CD4-positive, alpha-beta T cell treated with Interferon gamma for 1 hour (primary cell): ENCODE measurements around the gene CD68.

Experiments used
- DNase-seq: peaks from one replicate; pipeline ENCODE4 v3.0.0-alpha.2; 2020

The CD68 gene

GRCh38 chr17:7559320-7560171 lies 19.9 kb upstream of the CD68 start:
- DNase-seq = no peak

DNA sequence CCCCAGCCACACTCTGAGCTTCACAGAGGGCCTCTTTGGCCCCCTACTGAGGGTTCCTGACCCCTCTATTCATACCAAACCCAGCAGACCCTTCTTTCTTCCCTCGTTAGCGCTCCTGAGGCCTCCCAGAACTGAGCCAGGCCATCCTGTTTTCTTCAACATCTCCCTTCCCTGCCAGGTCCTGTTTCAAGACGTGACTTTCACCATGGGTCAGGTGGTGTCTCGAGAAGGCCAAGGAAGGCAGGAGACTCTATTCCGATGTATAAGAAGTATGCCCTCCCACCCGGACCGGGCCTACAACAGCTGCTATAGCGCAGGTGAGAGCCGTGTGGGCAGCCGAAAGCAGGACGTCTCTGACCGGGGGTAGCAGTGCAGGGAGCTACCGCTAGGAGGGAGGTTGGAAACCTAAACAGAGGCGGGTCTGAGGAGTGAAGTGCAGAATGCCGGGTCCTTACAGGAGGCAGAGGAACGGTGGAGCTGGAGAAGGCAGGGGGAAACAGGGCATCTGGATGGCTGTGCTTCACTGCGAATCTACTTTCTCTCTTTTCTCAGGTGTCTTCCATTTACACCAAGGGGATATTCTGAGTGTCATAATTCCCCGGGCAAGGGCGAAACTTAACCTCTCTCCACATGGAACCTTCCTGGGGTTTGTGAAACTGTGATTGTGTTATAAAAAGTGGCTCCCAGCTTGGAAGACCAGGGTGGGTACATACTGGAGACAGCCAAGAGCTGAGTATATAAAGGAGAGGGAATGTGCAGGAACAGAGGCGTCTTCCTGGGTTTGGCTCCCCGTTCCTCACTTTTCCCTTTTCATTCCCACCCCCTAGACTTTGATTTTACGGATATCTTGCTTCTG lies 19.0 kb upstream of the CD68 start:
- peak; percentile 61 for DNase-seq

DNA sequence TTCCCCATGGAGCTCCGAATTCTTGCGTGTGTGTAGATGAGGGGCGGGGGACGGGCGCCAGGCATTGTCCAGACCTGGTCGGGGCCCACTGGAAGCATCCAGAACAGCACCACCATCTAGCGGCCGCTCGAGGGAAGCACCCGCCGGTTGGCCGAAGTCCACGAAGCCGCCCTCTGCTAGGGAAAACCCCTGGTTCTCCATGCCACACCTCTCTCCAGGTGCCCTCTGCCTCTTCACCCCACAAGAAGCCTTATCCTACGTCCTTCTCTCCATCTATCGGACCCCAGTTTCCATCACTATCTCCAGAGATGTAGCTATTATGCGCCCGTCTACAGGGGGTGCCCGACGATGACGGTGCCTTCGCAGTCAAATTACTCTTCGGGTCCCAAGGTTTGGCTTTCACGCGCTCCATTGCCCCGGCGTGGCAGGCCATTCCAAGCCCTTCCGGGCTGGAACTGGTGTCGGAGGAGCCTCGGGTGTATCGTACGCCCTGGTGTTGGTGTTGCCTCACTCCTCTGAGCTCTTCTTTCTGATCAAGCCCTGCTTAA lies 18.3 kb upstream of the CD68 start:
- DNase-seq = peak; percentile 84

DNA sequence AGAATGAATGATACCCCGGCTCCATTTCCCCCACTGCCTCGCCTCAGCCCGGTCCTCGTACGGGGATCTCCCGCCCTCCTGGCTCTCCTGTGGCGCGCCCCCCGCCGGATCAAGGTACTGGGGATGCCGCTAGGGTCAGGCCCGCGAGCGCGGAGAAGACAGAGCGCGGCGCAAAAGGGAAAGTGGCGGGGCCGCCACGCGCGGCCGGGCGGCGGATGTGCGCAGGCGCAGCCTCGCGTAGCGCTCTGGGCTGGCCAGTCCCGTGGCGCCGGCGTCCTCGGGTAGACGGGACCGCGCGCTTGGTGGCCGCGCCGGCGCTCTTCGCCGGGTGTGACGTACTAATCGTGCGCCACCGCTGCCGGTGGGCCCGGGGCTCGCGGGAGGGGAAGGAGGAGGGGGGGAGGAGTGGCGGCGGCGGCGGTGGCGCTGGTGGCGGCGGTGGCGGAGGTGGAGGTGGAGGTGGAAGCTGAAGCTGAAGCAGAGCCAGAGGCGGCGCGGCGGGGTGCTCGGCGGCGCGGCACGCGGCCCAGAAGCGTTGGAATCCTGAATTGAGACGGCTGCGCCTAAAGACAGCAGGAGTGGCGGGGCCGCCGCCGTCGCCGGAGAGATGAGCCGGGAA lies 17.7 kb upstream of the CD68 start, which contains the start of gene SENP3:
TSS of gene SENP3 (plus strand) at position 331 of the 619 bp plus-strand sequence. CDS start 1,158 bp downstream, outside the sequence.
- peak; percentile 93 for DNase-seq

DNA sequence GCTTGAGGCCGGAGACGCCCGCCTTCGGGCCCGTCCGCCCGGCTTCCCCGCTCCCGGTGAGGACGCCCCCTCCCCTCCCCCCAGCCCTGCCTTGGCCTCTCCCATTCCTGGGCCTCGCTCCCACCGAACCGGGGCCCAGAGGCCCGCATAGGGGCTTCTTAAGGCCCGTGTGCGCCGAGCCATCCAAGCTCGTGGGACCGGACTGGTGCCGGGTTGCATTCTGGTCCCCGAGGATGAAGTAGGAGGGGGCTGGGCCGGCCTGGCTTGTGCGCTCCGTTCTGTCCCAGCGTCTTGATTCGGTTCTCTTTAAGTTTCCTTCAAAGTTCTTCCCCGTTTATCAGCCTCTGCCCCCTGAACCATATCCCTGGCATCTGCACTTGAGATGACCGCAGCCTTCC lies 17.2 kb upstream of the CD68 start:
- no peak for DNase-seq

DNA sequence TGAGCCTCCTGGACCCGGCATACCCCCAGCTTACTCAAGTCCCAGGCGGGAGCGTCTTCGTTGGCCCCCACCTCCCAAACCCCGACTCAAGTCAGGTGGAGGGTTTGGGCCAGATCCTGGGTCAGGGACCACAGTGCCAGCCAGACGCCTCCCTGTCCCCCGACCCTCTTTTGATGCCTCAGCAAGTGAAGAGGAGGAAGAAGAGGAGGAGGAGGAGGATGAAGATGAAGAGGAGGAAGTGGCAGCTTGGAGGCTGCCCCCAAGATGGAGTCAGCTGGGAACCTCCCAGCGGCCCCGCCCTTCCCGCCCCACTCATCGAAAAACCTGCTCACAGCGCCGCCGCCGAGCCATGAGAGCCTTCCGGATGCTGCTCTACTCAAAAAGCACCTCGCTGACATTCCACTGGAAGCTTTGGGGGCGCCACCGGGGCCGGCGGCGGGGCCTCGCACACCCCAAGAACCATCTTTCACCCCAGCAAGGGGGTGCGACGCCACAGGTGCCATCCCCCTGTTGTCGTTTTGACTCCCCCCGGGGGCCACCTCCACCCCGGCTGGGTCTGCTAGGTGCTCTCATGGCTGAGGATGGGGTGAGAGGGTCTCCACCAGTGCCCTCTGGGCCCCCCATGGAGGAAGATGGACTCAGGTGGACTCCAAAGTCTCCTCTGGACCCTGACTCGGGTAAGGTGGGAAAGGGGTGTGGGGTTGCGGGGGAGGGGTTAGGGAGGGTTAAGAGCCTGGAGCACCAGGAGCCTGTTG lies 16.1 kb upstream of the CD68 start:
- no peak for DNase-seq

DNA sequence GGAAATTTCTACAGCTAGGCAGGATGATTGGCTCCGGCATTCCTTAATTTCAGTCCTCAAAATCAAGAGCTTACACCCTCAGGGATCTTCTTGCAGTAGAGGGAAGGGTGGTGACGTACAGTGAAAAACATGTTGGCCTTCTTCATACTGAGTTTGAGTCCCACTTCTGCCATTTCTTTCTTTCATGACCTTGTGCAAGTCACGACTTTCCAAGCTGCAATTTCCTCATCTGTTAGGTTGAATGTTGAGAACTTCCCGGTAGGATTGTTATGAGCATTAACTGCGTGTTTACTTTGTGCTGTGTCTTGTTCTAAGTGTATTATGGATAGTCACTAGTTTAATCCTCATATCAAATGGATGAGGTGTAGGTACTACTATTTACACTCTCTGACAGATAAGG lies 9.9 kb upstream of the CD68 start:
- no peak for DNase-seq

DNA sequence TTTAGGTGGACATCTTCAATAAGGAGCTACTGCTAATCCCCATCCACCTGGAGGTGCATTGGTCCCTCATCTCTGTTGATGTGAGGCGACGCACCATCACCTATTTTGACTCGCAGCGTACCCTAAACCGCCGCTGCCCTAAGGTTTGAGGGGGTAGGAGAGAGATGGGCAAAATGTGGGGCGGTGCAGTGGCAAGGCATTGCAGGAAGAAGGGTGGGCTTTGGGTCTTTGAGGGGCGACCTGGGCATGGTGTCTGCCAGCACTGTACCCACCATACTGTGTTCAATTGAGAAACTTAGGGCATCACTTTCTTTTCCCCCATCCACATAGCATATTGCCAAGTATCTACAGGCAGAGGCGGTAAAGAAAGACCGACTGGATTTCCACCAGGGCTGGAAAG lies 9.1 kb upstream of the CD68 start:
- DNase-seq = no peak

DNA sequence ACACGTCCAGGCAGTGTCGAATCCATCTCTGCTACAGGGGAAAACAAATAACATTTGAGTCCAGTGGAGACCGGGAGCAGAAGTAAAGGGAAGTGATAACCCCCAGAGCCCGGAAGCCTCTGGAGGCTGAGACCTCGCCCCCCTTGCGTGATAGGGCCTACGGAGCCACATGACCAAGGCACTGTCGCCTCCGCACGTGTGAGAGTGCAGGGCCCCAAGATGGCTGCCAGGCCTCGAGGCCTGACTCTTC lies 7.2 kb upstream of the CD68 start:
- DNase-seq = no peak

DNA sequence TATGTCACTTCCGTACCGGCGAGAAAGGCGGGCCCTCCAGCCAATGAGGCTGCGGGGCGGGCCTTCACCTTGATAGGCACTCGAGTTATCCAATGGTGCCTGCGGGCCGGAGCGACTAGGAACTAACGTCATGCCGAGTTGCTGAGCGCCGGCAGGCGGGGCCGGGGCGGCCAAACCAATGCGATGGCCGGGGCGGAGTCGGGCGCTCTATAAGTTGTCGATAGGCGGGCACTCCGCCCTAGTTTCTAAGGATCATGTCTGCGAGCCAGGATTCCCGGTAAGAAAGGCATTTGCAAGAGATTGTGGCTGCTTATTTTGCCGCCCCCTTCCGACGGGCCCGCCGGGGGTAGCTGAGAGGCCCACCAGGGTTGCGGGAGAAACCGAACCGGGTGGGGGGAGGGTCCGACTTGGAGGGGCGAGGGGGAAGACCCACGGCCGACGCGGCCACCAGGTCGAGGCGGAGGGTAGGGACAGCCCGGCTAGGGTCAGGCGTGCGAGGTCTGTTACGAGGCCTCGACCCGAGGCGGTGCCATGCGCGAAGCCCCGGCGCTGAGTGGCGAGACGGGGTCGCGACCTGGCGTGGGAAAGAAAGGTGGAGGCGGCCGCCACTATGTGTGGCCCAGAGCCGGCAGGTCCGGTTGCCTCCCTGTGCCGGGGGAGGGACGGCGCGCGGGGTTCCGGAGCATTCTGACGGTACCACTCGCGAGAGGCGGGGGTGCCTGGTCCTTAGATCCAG lies 6.7 kb upstream of the CD68 start:
- peak; percentile 100 for DNase-seq

DNA sequence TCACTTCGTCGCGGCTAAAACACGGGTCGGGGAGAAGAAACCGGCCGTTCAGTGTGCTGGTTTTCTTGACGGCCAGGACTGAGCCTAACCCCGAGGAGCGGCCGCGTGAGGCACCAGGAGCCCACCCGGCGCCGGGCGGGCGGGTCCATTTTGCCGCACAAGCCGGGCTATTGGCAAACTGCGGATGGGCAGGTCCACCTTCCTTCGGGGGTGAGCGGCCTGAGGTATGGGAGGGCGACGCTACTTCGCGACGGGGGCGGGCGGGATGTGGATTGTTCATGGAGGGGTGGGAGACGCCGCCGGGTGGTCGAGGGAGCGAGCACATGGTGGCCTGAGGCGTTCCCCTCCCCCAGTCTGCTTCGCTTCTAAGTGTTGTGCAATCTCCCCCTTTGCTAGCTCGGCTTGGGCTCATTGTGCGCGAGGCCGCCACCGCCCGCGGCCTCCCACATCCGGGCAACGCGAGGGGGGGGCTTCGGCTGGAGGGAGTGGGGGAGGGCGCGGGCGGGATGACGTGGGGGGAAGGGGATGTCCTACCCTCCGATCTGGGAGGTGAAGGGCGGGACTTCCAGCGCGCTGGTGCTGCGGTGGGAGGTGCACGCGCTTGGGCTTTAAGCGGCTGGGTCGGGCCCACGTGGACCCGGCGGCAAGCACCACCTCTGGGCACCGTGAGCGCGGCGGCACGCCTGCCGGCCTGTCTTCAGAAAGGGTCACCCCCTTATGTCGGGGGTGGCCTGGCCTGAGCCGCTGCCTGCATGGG lies 5.9 kb upstream of the CD68 start:
- peak; percentile 94 for DNase-seq

GRCh38 chr17:7574176-7574953 lies 5.1 kb upstream of the CD68 start:
- DNase-seq = no peak

GRCh38 chr17:7575481-7575883 lies 4.0 kb upstream of the CD68 start:
- no peak for DNase-seq

GRCh38 chr17:7575959-7576358 lies 3.5 kb upstream of the CD68 start:
- no peak for DNase-seq

GRCh38 chr17:7576432-7576937 lies 3.0 kb upstream of the CD68 start:
- no peak for DNase-seq

GRCh38 chr17:7577327-7578199 lies 1.9 kb upstream of the CD68 start:
- DNase-seq = no peak

DNA sequence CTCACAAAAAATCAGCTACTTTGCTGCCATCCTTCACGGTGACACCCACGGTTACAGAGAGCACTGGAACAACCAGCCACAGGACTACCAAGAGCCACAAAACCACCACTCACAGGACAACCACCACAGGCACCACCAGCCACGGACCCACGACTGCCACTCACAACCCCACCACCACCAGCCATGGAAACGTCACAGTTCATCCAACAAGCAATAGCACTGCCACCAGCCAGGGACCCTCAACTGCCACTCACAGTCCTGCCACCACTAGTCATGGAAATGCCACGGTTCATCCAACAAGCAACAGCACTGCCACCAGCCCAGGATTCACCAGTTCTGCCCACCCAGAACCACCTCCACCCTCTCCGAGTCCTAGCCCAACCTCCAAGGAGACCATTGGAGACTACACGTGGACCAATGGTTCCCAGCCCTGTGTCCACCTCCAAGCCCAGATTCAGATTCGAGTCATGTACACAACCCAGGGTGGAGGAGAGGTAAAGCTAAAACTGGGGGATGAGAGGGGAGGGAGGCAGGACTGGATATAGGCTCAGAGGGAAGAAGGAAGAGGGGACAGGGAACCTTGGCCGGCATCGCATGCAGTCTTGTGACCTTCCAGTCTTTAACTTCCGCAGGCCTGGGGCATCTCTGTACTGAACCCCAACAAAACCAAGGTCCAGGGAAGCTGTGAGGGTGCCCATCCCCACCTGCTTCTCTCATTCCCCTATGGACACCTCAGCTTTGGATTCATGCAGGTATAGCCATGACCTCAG lies 581 bp downstream of the CD68 start:
- DNase-seq = peak; percentile 41
